ENCODE measurements around the gene SPATS2L.

GRCh38 chr2:200443376-200443775 lies 136.9 kb downstream of the SPATS2L start:
- TF ChIP-seq MNT (IDR thresholded peaks at IDR 0.05) (no peak), MED13 (CRISPR knock-in tag; IDR thresholded peaks at IDR 0.05) (no peak), ZNF143 (CRISPR knock-in tag; IDR thresholded peaks at IDR 0.05) (no peak), ZNF207 (IDR thresholded peaks at IDR 0.05; ENCODE audit: borderline replicate concordance) (no peak), ZNF792 (CRISPR knock-in tag; IDR thresholded peaks at IDR 0.05) (no peak), ESRRA (CRISPR knock-in tag; IDR thresholded peaks at IDR 0.05; ENCODE audit: low read depth) (no peak), CHD2 (IDR thresholded peaks at IDR 0.05; ENCODE audit: low read depth, low read length) (no peak), PRDM10 (CRISPR knock-in tag; IDR thresholded peaks at IDR 0.05; ENCODE audit: low read depth) (no peak), REST (IDR thresholded peaks at IDR 0.05; ENCODE audit: borderline replicate concordance in 1 of 2, low read depth in 1 of 2, low read length in 2 of 2) (no peak)
- TF ChIP-seq, protein P1, sequence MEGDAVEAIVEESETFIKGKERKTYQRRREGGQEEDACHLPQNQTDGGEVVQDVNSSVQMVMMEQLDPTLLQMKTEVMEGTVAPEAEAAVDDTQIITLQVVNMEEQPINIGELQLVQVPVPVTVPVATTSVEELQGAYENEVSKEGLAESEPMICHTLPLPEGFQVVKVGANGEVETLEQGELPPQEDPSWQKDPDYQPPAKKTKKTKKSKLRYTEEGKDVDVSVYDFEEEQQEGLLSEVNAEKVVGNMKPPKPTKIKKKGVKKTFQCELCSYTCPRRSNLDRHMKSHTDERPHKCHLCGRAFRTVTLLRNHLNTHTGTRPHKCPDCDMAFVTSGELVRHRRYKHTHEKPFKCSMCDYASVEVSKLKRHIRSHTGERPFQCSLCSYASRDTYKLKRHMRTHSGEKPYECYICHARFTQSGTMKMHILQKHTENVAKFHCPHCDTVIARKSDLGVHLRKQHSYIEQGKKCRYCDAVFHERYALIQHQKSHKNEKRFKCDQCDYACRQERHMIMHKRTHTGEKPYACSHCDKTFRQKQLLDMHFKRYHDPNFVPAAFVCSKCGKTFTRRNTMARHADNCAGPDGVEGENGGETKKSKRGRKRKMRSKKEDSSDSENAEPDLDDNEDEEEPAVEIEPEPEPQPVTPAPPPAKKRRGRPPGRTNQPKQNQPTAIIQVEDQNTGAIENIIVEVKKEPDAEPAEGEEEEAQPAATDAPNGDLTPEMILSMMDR (CRISPR knock-in tag; IDR thresholded peaks at IDR 0.05) = no peak
